ENCODE data around the gene FGGY.
"Not testable (repeated sequence)": the region's sequence is repeated elsewhere in the genome, so short reads cannot be mapped to it uniquely, and the experiment has no call there.

Gene FGGY

DNA sequence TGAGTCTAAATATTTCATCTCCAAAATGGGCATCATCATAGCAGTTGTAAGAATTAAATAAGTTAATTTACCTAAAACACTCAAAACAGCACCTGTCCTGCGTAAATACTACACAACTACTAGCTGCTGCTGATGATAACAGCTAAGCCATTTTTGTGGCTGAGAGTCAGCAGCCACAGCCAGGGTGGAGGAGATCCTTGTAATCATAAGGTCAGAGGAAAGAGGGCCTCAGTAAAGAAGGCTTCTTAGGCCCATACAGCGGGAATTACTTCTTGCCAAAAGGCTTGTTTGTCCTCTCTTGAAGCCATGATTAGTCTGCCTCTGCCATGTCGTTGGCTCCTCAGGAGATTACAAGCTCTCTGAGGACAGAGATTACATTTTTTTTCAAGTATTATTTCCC lies 245.0 kb downstream of the FGGY start:
- DNase-seq = no peak

DNA sequence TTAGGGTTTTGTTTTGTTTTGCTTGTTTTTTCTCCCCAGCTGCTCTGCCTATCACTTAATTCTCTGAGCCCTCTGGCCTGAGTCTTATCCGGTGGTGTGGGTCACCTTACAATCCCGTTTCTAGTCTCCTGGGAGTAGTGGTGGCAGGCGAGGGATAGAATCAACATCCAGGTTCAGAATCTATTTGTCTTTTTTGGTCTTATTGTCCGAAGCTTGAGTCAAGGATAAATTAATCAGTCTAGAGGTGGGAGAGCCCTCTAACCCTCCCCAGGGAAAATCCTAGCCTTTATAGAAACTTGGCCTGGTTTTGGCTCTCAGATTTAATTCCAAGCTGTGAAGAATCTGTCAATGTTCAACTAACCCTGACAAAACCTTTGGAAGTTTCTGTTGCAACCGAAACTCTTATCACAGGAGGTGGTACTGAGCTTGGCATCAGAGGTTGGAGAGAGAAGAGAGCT lies 246.3 kb downstream of the FGGY start:
- no peak for DNase-seq

DNA sequence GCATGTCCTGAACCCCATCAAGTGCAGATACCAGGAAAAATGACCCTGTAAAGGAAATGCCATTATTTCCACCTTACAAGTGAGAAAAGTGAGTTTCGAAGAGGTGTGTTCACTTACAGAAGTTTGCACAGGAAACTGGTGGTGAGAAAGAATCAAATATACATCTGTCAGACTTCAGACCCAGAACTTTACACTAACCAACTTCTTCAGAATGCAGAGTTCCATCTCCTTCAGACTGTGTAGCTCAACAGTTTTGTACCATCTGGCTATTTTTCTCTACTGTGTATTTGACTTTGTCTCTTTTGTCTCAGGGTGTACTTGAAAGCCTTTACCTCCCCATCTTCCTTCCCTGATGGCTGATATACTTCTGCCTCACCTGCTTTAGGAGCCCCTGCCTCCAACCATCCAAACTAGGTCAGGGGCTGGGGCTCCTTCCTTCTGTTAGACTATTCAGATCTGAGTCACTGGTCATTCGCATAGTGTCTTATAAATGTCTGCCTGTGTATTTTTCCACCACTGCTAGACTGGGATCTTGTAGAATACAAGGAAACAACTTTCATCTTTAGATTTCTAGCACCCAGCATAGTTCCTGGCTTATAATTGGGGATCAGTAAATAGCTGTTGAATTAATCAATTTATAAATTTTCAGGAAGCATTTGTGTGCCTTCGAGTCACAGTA lies 247.9 kb downstream of the FGGY start:
- no peak for DNase-seq

DNA sequence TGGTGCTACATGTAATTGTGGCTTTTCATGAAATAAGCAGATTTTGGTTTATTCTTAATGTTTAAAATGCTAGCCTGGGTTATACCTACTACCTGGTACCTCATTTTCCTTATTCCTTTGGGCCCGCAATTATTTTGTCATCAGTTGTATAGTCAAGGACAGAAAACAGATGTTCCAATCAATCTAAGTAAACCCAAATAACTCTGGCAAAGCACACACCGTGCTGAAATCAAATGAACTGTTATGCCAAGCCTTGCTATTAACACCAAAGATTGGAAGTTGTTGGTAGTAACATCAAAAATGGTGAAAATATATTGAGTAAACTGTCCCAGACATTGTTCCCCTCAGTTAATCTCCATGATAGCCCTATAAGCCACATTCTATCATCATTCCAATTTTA lies 248.9 kb downstream of the FGGY start:
- DNase-seq = no peak

- DNase-seq = no peak
Measured at GRCh38 chr1:59549066-59549837, 252.4 kb downstream of the FGGY start.

GRCh38 chr1:59549903-59550302 lies 253.0 kb downstream of the FGGY start:
- DNase-seq = no peak

GRCh38 chr1:59552007-59552406 lies 255.1 kb downstream of the FGGY start:
- peak in 4 of 58 donors; percentile 1 to 3 (median 1) for DNase-seq

GRCh38 chr1:59553371-59553770 lies 256.5 kb downstream of the FGGY start:
- no peak for DNase-seq

DNA sequence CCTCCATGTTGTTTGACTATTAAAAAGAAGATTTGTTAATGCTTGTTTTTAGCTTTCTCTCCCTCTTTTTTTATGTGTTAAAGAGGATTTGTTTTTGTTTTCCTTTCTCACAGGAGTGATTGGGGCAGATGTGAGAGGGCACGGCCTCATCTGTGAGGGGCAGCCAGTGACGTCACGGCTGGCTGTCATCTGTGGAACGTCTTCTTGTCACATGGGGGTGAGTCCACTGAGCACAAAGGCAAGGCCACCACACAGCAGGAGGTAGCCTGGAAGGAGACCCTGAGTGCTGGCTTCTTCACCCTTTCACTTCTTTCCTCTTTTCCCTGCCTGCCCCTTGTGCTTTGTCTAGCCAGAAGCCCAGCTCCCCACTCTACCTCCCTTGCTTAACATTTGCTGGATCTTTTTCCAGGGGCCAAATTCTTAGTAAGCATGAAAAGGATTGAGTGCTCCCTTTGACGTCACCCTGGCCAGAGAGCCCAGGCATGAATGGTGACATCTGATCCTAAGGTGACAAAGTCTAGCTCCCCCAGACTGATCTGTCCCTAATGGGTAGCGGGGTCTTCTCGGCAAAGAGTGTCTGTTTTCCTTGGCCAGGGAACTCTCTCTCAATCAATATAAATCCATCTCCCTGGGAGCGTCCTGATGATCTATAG lies 257.2 kb downstream of the FGGY start:
- DNase-seq = no peak

DNA sequence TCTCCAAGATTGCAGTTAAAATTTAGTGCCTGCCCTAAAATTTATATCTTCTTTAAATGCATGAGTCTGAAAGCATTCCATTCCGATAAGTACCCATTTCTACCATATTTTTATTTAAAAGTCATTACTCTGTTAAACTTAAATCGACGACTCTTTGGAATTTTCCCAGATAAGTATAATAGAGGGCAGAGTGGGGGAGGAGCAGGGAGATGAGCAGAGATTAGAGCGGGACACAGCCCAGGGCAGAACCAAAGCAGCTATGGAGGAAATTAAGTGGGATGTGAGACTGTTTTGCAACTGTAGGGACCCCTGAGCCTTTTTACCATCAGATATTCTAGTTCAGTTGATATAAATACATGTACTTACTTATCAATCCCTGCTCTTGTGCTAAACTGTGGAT lies 257.9 kb downstream of the FGGY start:
- DNase-seq = no peak

- DNase-seq = no peak
Measured at GRCh38 chr1:59556398-59556797, 259.5 kb downstream of the FGGY start.

DNA sequence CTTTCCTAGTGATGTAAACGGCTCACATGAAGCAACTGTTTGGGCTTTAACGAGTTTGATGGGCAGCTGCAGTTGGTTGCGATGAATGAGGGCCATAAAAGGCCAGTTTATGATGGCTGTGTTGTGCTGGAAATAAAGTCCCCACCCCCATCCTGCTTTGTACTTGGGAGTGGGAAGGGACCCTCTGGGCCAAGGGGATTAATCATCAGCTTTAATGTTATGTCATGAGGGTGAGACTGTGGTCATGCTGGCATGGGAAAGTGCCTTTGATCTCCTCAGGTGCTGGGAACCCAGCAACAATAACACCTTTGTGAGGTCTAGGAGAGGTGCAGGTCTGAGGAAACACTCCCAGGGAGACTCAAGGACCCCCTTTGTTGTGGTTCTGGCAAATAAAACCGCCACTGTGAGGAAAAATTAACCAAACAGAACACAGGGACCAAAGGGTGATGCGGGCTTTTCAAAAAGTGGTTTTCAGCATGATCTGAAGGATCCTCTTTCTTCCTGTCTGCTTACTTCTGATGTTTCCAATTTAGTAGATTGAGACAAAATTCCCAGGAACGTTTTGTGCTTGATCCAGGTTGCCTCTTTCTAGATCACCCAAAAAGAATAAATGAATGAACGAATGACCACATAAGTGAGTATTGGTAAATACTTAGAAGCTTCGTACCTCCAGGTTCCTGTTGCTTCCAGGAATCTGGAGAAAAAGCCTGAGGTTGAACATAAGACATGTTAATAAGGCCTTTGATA lies 260.1 kb downstream of the FGGY start:
- no peak for DNase-seq

- no peak for DNase-seq
Measured at GRCh38 chr1:59557549-59557885, 260.6 kb downstream of the FGGY start.

GRCh38 chr1:59558580-59558979 lies 261.7 kb downstream of the FGGY start:
- DNase-seq = not testable (repeated sequence)

GRCh38 chr1:59560807-59561450 lies 264.0 kb downstream of the FGGY start:
- no peak for DNase-seq

GRCh38 chr1:59561796-59562195 lies 264.9 kb downstream of the FGGY start:
- DNase-seq = no peak

- no peak for DNase-seq
Measured at GRCh38 chr1:59564192-59564891, 267.4 kb downstream of the FGGY start.

DNA sequence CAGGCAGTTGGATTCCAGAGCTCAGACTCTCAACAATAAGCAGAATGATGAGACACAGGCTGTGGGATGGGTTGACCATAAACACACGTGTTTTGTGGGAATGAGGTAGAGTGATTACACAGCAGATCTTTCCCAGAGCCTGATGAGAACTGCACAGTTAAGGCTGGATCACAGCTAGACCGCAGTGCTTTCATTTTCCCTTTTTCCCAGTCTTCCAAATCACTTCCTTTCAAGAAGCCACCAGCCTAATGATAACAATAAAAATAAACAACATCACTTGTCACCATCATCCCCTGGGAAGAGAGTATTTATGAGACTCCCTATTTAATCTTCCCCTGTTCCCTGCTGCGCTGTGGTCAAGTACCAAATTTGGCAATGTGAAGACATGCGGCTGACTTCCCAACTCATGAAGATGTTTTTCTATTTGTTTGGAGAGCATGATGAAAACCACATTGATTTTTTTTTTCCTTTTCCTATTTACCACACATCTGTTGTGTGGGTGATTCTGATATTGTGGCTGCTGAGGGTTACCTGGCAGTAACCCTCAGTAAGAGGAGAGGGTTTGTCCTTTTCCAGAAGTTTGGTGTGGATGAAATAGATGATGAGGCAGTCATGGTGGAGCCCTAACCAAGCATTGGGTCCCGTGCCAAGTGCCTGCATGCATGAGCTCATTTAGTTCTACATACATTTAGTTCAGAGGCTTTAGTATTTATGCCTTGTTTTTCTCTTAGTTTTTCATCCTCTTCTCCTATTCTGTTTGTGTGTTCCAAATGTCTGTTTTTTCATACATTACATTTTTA lies 268.9 kb downstream of the FGGY start:
- DNase-seq = no peak

GRCh38 chr1:59568158-59568935 lies 271.5 kb downstream of the FGGY start:
- no peak for DNase-seq

Measured in anterior cingulate cortex (tissue), 58 donors.